ENCODE results near the gene TECTA.

DNA sequence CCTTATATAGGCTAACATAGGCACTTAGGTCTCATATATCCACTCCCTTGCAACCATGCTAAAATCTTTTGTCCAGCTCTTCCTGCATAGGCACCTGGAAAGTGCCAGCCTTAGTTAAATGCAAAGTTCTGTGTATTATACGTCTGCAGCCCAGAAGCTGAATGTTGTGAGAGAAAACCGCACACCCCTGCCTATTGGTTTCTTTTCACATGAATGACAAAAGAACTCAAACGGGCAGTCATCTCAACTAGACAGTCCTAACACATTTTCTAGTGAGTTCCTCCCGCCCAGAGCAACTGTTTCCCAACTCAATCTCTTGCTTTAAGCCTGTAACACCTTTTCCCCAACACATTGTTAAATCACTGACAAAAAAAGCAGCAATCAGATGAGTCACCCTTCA lies 122.1 kb downstream of the TECTA start:
- TF ChIP-seq, protein P1, sequence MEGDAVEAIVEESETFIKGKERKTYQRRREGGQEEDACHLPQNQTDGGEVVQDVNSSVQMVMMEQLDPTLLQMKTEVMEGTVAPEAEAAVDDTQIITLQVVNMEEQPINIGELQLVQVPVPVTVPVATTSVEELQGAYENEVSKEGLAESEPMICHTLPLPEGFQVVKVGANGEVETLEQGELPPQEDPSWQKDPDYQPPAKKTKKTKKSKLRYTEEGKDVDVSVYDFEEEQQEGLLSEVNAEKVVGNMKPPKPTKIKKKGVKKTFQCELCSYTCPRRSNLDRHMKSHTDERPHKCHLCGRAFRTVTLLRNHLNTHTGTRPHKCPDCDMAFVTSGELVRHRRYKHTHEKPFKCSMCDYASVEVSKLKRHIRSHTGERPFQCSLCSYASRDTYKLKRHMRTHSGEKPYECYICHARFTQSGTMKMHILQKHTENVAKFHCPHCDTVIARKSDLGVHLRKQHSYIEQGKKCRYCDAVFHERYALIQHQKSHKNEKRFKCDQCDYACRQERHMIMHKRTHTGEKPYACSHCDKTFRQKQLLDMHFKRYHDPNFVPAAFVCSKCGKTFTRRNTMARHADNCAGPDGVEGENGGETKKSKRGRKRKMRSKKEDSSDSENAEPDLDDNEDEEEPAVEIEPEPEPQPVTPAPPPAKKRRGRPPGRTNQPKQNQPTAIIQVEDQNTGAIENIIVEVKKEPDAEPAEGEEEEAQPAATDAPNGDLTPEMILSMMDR (IDR thresholded peaks at IDR 0.05), result no peak
- TF ChIP-seq, protein P2, sequence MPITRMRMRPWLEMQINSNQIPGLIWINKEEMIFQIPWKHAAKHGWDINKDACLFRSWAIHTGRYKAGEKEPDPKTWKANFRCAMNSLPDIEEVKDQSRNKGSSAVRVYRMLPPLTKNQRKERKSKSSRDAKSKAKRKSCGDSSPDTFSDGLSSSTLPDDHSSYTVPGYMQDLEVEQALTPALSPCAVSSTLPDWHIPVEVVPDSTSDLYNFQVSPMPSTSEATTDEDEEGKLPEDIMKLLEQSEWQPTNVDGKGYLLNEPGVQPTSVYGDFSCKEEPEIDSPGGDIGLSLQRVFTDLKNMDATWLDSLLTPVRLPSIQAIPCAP (CRISPR knock-in tag; IDR thresholded peaks at IDR 0.05), result no peak
- no peak for TF ChIP-seq IRF2 (CRISPR knock-in tag; IDR thresholded peaks at IDR 0.05; ENCODE audit: borderline replicate concordance, low read depth)
- TF ChIP-seq ETV6 (CRISPR knock-in tag; IDR thresholded peaks at IDR 0.05), result no peak
- TF ChIP-seq, protein P3, sequence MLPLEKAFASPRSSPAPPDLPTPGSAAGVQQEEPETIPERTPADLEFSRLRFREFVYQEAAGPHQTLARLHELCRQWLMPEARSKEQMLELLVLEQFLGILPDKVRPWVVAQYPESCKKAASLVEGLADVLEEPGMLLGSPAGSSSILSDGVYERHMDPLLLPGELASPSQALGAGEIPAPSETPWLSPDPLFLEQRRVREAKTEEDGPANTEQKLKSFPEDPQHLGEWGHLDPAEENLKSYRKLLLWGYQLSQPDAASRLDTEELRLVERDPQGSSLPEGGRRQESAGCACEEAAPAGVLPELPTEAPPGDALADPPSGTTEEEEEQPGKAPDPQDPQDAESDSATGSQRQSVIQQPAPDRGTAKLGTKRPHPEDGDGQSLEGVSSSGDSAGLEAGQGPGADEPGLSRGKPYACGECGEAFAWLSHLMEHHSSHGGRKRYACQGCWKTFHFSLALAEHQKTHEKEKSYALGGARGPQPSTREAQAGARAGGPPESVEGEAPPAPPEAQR (CRISPR knock-in tag; IDR thresholded peaks at IDR 0.05), result no peak
- no peak for TF ChIP-seq RORB (CRISPR knock-in tag; IDR thresholded peaks at IDR 0.05)
- TF ChIP-seq, protein P4, sequence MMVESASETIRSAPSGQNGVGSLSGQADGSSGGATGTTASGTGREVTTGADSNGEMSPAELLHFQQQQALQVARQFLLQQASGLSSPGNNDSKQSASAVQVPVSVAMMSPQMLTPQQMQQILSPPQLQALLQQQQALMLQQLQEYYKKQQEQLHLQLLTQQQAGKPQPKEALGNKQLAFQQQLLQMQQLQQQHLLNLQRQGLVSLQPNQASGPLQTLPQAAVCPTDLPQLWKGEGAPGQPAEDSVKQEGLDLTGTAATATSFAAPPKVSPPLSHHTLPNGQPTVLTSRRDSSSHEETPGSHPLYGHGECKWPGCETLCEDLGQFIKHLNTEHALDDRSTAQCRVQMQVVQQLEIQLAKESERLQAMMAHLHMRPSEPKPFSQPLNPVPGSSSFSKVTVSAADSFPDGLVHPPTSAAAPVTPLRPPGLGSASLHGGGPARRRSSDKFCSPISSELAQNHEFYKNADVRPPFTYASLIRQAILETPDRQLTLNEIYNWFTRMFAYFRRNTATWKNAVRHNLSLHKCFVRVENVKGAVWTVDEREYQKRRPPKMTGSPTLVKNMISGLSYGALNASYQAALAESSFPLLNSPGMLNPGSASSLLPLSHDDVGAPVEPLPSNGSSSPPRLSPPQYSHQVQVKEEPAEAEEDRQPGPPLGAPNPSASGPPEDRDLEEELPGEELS (CRISPR knock-in tag; IDR thresholded peaks at IDR 0.05), result no peak
- no peak for TF ChIP-seq JUN (CRISPR knock-in tag; IDR thresholded peaks at IDR 0.05)
- TF ChIP-seq, protein P5, sequence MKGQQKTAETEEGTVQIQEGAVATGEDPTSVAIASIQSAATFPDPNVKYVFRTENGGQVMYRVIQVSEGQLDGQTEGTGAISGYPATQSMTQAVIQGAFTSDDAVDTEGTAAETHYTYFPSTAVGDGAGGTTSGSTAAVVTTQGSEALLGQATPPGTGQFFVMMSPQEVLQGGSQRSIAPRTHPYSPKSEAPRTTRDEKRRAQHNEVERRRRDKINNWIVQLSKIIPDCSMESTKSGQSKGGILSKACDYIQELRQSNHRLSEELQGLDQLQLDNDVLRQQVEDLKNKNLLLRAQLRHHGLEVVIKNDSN (CRISPR knock-in tag; IDR thresholded peaks at IDR 0.05), result no peak
- TF ChIP-seq, protein P6, sequence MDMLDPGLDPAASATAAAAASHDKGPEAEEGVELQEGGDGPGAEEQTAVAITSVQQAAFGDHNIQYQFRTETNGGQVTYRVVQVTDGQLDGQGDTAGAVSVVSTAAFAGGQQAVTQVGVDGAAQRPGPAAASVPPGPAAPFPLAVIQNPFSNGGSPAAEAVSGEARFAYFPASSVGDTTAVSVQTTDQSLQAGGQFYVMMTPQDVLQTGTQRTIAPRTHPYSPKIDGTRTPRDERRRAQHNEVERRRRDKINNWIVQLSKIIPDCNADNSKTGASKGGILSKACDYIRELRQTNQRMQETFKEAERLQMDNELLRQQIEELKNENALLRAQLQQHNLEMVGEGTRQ (CRISPR knock-in tag; IDR thresholded peaks at IDR 0.05), result no peak
- no peak for TF ChIP-seq SP1 (CRISPR knock-in tag; conservative IDR thresholded peaks at IDR 0.05)

All from WTC11 (cell line).